ENCODE data around the gene TMEM132A. TPM values are rescaled to one million over a fixed set of nuclear protein-coding genes. Genes with fewer than 3 reads are reported as not detected.
A peak's percentile ranks its signal among the peaks of the same experiment; 100 is the strongest.

TMEM132A gene
- total and polyA plus RNA-seq, 9 of the 15 experiments (the other 6 are each of a cell fraction or from before 2014, with no cell fraction given): 0.04 to 1.1 (median 0.18) TPM; not detected in 4

- peak; percentile 77 for TF ChIP-seq TAL1 (IDR thresholded peaks at IDR 0.05)
- TF ChIP-seq FOXO4 (CRISPR knock-in tag; IDR thresholded peaks at IDR 0.05): no peak
- TF ChIP-seq ZKSCAN3 (CRISPR knock-in tag; IDR thresholded peaks at IDR 0.05): no peak
- no peak for TF ChIP-seq KDM4B (IDR thresholded peaks at IDR 0.05; ENCODE audit: borderline replicate concordance in 2 of 2, low read depth in 1 of 2)
- no peak for TF ChIP-seq SNIP1 (IDR thresholded peaks at IDR 0.05; ENCODE audit: low read depth)
- TF ChIP-seq ARID4B (CRISPR knock-in tag; IDR thresholded peaks at IDR 0.05): no peak
- no peak for TF ChIP-seq ZNF696 (CRISPR knock-in tag; conservative IDR thresholded peaks at IDR 0.05)
- no peak for TF ChIP-seq HMG20B (CRISPR knock-in tag; IDR thresholded peaks at IDR 0.05)
- TF ChIP-seq ZC3H8 (IDR thresholded peaks at IDR 0.05): no peak
- TF ChIP-seq RFX1 (IDR thresholded peaks at IDR 0.05): no peak
- TF ChIP-seq ELF1 (tag; IDR thresholded peaks at IDR 0.05): no peak
- no peak for TF ChIP-seq ZBTB49 (CRISPR knock-in tag; IDR thresholded peaks at IDR 0.05; ENCODE audit: borderline replicate concordance)
- no peak for TF ChIP-seq ATF2 (CRISPR knock-in tag; IDR thresholded peaks at IDR 0.05)
- TF ChIP-seq MEIS2 (IDR thresholded peaks at IDR 0.05; ENCODE audit: partially characterized antibody): peak; percentile 10
- TF ChIP-seq NFE2 (IDR thresholded peaks at IDR 0.05; ENCODE audit: low read depth): peak; percentile 39; the same call in 1 of the 2 replicates
- TF ChIP-seq ZNF644 (tag; IDR thresholded peaks at IDR 0.05; ENCODE audit: low read depth): no peak
- TF ChIP-seq TEAD1 (CRISPR knock-in tag; IDR thresholded peaks at IDR 0.05): peak in 1 of 2 experiments; percentile 79; a peak in 3 of 4 replicates
- no peak for TF ChIP-seq TCF15 (CRISPR knock-in tag; IDR thresholded peaks at IDR 0.05)
Observed at GRCh38 chr11:60891103-60891741, 33.0 kb upstream of the TMEM132A start (continued).
